Measurements from ENCODE around the gene MAF. TPM values are rescaled to one million over a fixed set of nuclear protein-coding genes. Genes with fewer than 3 reads are reported as not detected.

MAF gene
- total RNA-seq, 1 experiment from 2014 or later, result 3.2 TPM

DNA sequence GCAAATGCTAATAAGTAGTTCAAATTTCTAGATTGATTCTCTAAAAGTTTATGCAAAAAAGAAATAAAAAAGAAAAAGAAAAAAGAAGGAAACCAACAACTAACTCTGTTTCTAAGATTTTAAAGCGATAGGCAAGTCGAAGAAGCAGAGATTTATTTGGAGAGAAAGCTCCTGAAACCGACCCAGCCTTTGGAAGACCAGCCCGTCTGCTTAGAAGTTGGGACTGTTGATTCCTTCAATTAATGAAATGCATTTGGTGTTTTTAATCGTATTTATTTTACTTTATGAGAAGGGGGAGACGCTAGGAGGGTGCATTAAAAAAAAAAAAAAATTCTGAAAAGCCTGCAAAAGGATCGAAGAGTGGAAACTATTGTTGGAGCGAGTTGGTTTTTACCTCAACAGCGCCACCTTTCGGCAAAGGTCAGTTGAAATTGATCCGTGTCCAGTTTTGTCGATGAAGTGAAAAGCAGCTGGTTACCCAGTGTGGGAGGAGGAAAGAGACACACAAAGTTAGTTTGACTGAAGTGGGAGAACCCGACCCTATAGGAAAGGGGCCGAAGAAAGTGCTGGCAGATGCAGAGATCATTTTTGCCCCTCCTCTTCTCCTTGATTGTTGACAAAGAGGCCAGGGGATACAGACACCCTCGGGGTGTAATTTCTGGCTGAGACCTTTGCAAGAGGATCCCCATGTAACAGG, 1.5 kb upstream of the MAF start:
- Histone ChIP-seq H3K4me1 (no peaks in the 10 kb centered on the region), H3K9me3 (replicated peaks) (no peaks in the 10 kb centered on the region), H3K27ac (peak overlapping the region; percentile 65), H3K27me3 (no peaks in the 10 kb centered on the region), H3K36me3 (no peaks in the 10 kb centered on the region), H3K4me3 (peak overlapping the region; percentile 64)
- peak; percentile 69 to 88 for DNase-seq

GRCh38 chr16:79601092-79601930, 774 bp upstream of the MAF start:
- peak overlapping the region; percentile 65 for H3K27ac ChIP-seq
- peak overlapping the region; percentile 64 for H3K4me3 ChIP-seq
- H3K4me1 ChIP-seq, result no peaks in the 10 kb centered on the region
- peak; percentile 28 to 53 for DNase-seq
- H3K36me3 ChIP-seq, result no peaks in the 10 kb centered on the region
- H3K27me3 ChIP-seq, result no peaks in the 10 kb centered on the region
- H3K9me3 ChIP-seq (replicated peaks), result no peaks in the 10 kb centered on the region

- Histone ChIP-seq H3K4me1 (no peaks in the 10 kb centered on the region), H3K36me3 (no peaks in the 10 kb centered on the region), H3K4me3 (peak overlapping the region; percentile 64), H3K27ac (peak overlapping the region; percentile 65), H3K9me3 (replicated peaks) (no peaks in the 10 kb centered on the region), H3K27me3 (no peaks in the 10 kb centered on the region)
- DNase-seq, result peak; percentile 39 to 55
Observed at GRCh38 chr16:79599837-79600637, 500 bp downstream of the MAF start.

DNA sequence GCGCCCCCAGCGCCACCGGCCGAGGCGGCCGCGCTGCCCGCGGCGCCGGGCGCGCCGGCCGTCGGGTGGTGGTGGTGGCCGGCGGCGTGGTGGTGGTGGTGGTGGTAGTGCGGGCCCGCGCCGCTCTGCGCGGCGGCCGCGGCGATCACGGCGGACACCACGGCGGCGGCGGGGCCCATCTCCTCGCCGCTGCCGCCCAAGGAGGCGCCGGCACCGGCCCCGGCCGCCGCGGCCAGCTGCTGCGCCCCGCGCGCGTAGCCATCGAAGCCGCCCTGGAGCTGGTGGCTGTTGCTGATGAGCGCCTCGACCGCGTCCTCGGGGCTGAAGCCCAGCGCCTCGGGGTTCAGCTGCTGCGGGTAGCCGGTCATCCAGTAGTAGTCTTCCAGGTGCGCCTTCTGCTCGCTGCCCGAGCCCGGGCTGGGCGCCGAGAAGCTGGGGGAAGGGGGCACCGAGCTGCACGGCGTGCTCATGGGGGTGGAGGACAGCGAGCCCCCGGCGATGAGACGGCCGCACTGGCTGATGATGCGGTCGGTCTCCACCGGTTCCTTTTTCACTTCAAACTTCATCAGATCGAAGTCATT, 1.2 kb downstream of the MAF start:
- Histone ChIP-seq H3K27ac (peak overlapping the region; percentile 51), H3K4me1 (no peaks in the 10 kb centered on the region), H3K9me3 (replicated peaks) (no peaks in the 10 kb centered on the region), H3K4me3 (peak overlapping the region; percentile 64), H3K27me3 (no peaks in the 10 kb centered on the region), H3K36me3 (no peaks in the 10 kb centered on the region)
- DNase-seq, result peak; percentile 34 to 50

- peak; percentile 83 to 84 for DNase-seq
- Histone ChIP-seq H3K9me3 (replicated peaks) (no peaks in the 10 kb centered on the region), H3K4me1 (no peaks in the 10 kb centered on the region), H3K27ac (peak overlapping the region; percentile 46; the same call in 1 of the 2 replicates), H3K36me3 (no peaks in the 10 kb centered on the region), H3K4me3 (peak overlapping the region; percentile 65), H3K27me3 (no peaks in the 10 kb centered on the region)
Observed at GRCh38 chr16:79598348-79599181, 2.0 kb downstream of the MAF start.

- Histone ChIP-seq H3K36me3 (no peaks in the 10 kb centered on the region), H3K27ac (no peak overlapping the region), H3K4me1 (no peaks in the 10 kb centered on the region), H3K9me3 (replicated peaks) (no peaks in the 10 kb centered on the region), H3K27me3 (no peaks in the 10 kb centered on the region), H3K4me3 (peak overlapping the region; percentile 65)
- no peak for DNase-seq
Observed at GRCh38 chr16:79598063-79598347, 2.5 kb downstream of the MAF start.

- Histone ChIP-seq H3K4me3 (peak overlapping the region; percentile 65), H3K4me1 (no peaks in the 10 kb centered on the region), H3K27ac (no peak overlapping the region), H3K36me3 (no peaks in the 10 kb centered on the region), H3K9me3 (replicated peaks) (no peaks in the 10 kb centered on the region), H3K27me3 (no peaks in the 10 kb centered on the region)
- no peak for DNase-seq
Observed at GRCh38 chr16:79597277-79598062, 3.1 kb downstream of the MAF start.

GRCh38 chr16:79595931-79596450, 4.5 kb downstream of the MAF start:
- Histone ChIP-seq H3K27ac (no peak overlapping the region), H3K36me3 (no peaks in the 10 kb centered on the region), H3K4me1 (no peaks in the 10 kb centered on the region), H3K4me3 (no peak overlapping the region), H3K27me3 (no peaks in the 10 kb centered on the region), H3K9me3 (replicated peaks) (no peaks in the 10 kb centered on the region)
- no peak for DNase-seq

DNA sequence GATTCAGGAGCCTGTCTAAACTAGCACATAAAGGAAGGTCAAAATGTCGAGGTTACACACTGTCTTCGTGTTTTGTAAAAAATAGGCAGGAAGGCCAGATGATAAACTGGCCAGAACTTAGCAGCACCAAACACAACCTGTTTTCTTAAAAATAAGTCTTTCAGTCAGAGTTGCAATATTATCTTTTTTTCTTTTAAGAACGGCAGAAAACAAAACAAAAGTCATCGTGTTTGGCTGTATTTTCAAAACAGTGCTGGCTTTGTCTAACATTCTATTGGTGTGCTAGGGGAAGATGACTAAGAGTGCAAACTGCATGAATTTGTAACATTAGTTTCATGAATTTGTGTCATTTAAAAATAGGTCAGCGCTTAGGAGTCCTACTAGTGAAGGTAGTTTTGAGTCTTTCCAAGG, 5.3 kb downstream of the MAF start:
- H3K4me3 ChIP-seq, result no peak overlapping the region
- no peaks in the 10 kb centered on the region for H3K4me1 ChIP-seq
- DNase-seq, result no peak
- no peaks in the 10 kb centered on the region for H3K27me3 ChIP-seq
- no peaks in the 10 kb centered on the region for H3K9me3 ChIP-seq (replicated peaks)
- H3K27ac ChIP-seq, result no peak overlapping the region
- no peaks in the 10 kb centered on the region for H3K36me3 ChIP-seq

GRCh38 chr16:79593754-79594153, 6.8 kb downstream of the MAF start:
- Histone ChIP-seq H3K36me3 (no peaks in the 10 kb centered on the region), H3K9me3 (replicated peaks) (no peaks in the 10 kb centered on the region), H3K27me3 (no peaks in the 10 kb centered on the region), H3K4me1 (no peaks in the 10 kb centered on the region), H3K4me3 (no peak overlapping the region), H3K27ac (no peak overlapping the region)
- no peak for DNase-seq

DNA sequence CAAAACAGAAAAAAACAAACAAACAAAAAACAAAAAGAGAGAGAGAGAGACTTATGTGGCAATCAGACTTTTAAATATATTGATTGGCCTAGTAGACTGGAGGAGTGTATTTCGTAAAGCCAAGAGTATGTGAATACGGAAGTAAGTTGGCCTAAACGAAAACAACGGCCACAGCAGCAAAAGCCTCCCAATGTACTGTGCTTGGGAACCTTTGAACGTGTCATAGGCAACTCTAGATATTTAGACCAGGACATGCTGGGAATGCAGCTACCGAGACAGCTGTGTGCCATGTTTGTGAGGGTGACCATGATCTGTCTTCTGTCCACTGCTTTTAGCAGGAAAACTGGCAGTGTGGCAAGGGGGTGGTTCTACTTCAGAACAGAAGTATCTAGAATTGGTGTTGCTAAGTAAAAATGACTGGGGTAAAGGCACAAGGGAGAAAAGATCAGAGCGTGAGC, 7.4 kb downstream of the MAF start:
- Histone ChIP-seq H3K27ac (no peak overlapping the region), H3K36me3 (no peaks in the 10 kb centered on the region), H3K4me1 (no peaks in the 10 kb centered on the region), H3K27me3 (no peaks in the 10 kb centered on the region), H3K4me3 (no peak overlapping the region), H3K9me3 (replicated peaks) (no peaks in the 10 kb centered on the region)
- DNase-seq, result no peak

GRCh38 chr16:79592186-79592585, 8.4 kb downstream of the MAF start:
- Histone ChIP-seq H3K9me3 (replicated peaks) (no peaks in the 10 kb centered on the region), H3K27me3 (no peaks in the 10 kb centered on the region), H3K27ac (no peak overlapping the region), H3K4me1 (no peaks in the 10 kb centered on the region), H3K4me3 (no peak overlapping the region), H3K36me3 (no peaks in the 10 kb centered on the region)
- DNase-seq, result no peak

DNA sequence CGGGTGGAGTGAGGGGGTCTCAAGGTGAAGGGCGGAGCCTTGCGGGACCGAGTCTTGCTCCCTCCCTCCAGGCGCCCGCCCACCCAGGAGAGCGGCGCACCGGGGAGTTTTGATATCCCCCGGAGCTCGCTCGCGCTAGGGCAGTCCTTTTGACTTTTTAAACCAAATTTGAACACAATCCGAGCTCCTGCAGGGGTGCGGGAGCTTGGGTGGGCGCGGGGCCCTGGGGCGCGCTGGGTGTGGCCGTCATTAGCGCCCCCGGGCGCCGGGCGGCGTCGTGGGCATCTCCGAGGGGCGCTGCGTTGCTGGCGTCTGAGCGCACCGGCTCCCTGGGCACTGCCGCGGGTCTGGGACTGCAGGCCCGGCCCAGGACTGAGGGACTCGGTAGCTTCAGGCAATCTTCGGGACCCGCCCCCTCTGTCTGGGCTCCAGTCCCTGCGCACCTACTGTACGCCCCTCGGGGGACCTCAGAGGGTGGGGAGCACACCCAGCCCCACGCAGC, 10.9 kb downstream of the MAF start:
- Histone ChIP-seq H3K4me1 (no peaks in the 10 kb centered on the region), H3K36me3 (no peaks in the 10 kb centered on the region), H3K27me3 (no peaks in the 10 kb centered on the region), H3K27ac (no peak overlapping the region), H3K4me3 (no peak overlapping the region), H3K9me3 (replicated peaks) (no peaks in the 10 kb centered on the region)
- DNase-seq, result no peak

Measured in SJCRH30 (cell line).